PC-9 (cell line): ENCODE data around the gene TMEM51. TPM values are rescaled to one million over a fixed set of nuclear protein-coding genes. Genes with fewer than 3 reads are reported as not detected.
A peak's percentile ranks its signal among the peaks of the same experiment; 100 is the strongest.

Experiments used
- BruUV-seq: library from RNA; stranded (reverse); fragments of 400-500 nt; replicated peaks from 2 replicates; lab custom pipeline; 2021; lab: Mats Ljungman, UMichigan
- CTCF ChIA-PET: fragments of 300-600 bp; sonication (Branson Sonifier 250); formaldehyde crosslinking; loops from one replicate; lab custom pipeline; 2022; ENCODE audit warnings: antibody characterized with exemption; lab: Charles Lee
- POLR2A ChIA-PET: fragments of 300-600 bp; sonication (Branson Sonifier 250); formaldehyde crosslinking; loops from one replicate; lab custom pipeline; 2022; ENCODE audit warnings: antibody characterized with exemption; ENCODE audit not compliant: unreplicated experiment; lab: Charles Lee
- DNase-seq, 2 experiments: peaks; one replicate each; pipeline versions ENCODE4 v3.0.0 to v3.0.0-alpha.2; 2015 to 2022; ENCODE audit warnings: mixed read lengths in 1 of 2
- H2AFZ ChIP-seq: fragments of 200-600 bp; sonication (generic); 2 replicates; pipeline ENCODE4 v1.8.1; 2017; ENCODE audit warnings: antibody characterized with exemption
- H3F3A ChIP-seq: fragments of 200-600 bp; sonication (generic); 2 replicates; pipeline ENCODE4 v1.8.1; 2017; ENCODE audit warnings: antibody characterized with exemption, mild to moderate bottlenecking, low read depth; ENCODE audit not compliant: insufficient read depth
- H3K27ac ChIP-seq: fragments of 200-600 bp; sonication (generic); 2 replicates; pipeline ENCODE4 v1.6.1; 2016; ENCODE audit warnings: mixed run types
- H3K27me3 ChIP-seq: fragments of 200-600 bp; sonication (generic); 2 replicates; pipeline ENCODE4 v1.6.1; 2016; ENCODE audit warnings: low read depth, mixed run types; ENCODE audit not compliant: insufficient read depth
- H3K36me3 ChIP-seq: fragments of 200-600 bp; sonication (generic); 2 replicates; pipeline ENCODE4 v1.6.1; 2016; ENCODE audit warnings: low read depth, mixed run types
- H3K4me1 ChIP-seq: fragments of 200-600 bp; sonication (generic); replicated peaks from 2 replicates; pipeline ENCODE4 v1.6.1; 2016; ENCODE audit warnings: mixed run types; ENCODE audit not compliant: insufficient read depth
- H3K4me2 ChIP-seq: fragments of 200-600 bp; sonication (generic); 2 replicates; pipeline ENCODE4 v1.6.1; 2017; ENCODE audit warnings: mixed run types
- H3K4me3 ChIP-seq: fragments of 200-600 bp; sonication (generic); 2 replicates; pipeline ENCODE4 v1.6.1; 2016; ENCODE audit warnings: mixed run types
- H3K79me2 ChIP-seq: fragments of 200-600 bp; sonication (generic); 2 replicates; pipeline ENCODE4 v1.6.1; 2017; ENCODE audit warnings: low read depth, mixed run types
- H3K9me2 ChIP-seq: fragments of 200-600 bp; sonication (generic); 2 replicates; pipeline ENCODE4 v1.8.1; 2017; ENCODE audit warnings: mild to moderate bottlenecking; ENCODE audit not compliant: insufficient read depth
- H3K9me3 ChIP-seq: fragments of 200-600 bp; sonication (generic); 2 replicates; pipeline ENCODE4 v1.8.1; 2016; ENCODE audit warnings: low read depth; ENCODE audit not compliant: insufficient read depth
- H4K20me1 ChIP-seq: fragments of 200-600 bp; sonication (generic); 2 replicates; pipeline ENCODE4 v1.8.1; 2017; ENCODE audit not compliant: insufficient read depth
- CTCF ChIP-seq: fragments of 200-600 bp; sonication (generic); conservative IDR thresholded peaks from 2 replicates; pipeline ENCODE4 v1.6.1; 2017; ENCODE audit warnings: mixed run types, antibody characterized with exemption, mild to moderate bottlenecking, moderate library complexity
- EZH2 ChIP-seq: fragments of 200-600 bp; sonication (generic); IDR thresholded peaks from 2 replicates; pipeline ENCODE4 v1.8.0; 2017; ENCODE audit warnings: antibody characterized with exemption, low read depth
- intact Hi-C: fragments of 100-400 bp; cut with micrococcal nuclease; formaldehyde crosslinking; loops from one replicate; pipeline ENCODE4 v1.10.0; 2022; ENCODE audit not compliant: unreplicated experiment
- total RNA-seq: library from RNA; stranded (reverse); gene quantifications from 2 replicates; pipeline ENCODE4 v1.2.3, GENCODE V29; 2021

Gene TMEM51
- total RNA-seq, 1 experiment from 2014 or later = 11.7 TPM

DNA sequence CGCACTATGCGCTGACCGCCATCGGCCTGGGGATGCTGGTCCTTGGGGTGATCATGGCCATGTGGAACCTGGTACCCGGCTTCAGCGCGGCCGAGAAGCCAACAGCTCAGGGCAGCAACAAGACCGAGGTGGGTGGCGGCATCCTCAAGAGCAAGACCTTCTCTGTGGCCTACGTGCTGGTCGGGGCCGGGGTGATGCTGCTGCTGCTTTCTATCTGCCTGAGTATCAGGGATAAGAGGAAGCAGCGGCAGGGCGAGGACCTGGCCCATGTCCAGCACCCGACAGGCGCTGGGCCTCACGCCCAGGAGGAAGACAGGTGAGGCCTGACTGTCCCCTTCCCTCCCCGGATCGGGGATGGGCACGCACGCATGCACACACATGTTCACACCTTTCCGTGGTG is 61.6 kb downstream of the TMEM51 start:
- H3K9me2 ChIP-seq = no peaks in the 10 kb centered on the region
- peaks cover 19% of the 10 kb centered on the region for H3K4me1 ChIP-seq
- no peaks in the 10 kb centered on the region for H4K20me1 ChIP-seq
- POLR2A ChIA-PET = no interaction called here
- peaks cover 17% of the 10 kb centered on the region; the same call in 1 of the 2 replicates for H3F3A ChIP-seq
- no peak overlapping the region for H3K4me3 ChIP-seq
- H3K27ac ChIP-seq = no peak overlapping the region
- no peak overlapping the region for H2AFZ ChIP-seq
- H3K4me2 ChIP-seq = no peak overlapping the region
- no peak for DNase-seq
- H3K36me3 ChIP-seq = no peaks in the 10 kb centered on the region
- intact Hi-C loops = loop anchor here (5.0 kb wide), 1 partner anchor 207 kb away; no protein-coding TSS in a partner anchor
- TF ChIP-seq EZH2 = no peak
- H3K79me2 ChIP-seq = no peaks in the 10 kb centered on the region
- no TSS peak for BruUV-seq
- H3K27me3 ChIP-seq = no peaks in the 10 kb centered on the region
- no peaks in the 10 kb centered on the region for H3K9me3 ChIP-seq
- CTCF ChIA-PET = no interaction called here

- peak overlapping the region; percentile 63 for H3K27ac ChIP-seq
- H3K4me1 ChIP-seq = peaks cover 28% of the 10 kb centered on the region
- TF ChIP-seq EZH2 = no peak
- no peak for TF ChIP-seq CTCF
- H3K36me3 ChIP-seq = no peaks in the 10 kb centered on the region
- ChIA-PET POLR2A (no interaction called here), CTCF (no interaction called here)
- intact Hi-C loops = loop anchor here (1.0 to 5.0 kb wide), 2 partner anchors 17 to 205 kb away; no protein-coding TSS in a partner anchor
- no peaks in the 10 kb centered on the region for H4K20me1 ChIP-seq
- no peaks in the 10 kb centered on the region for H3K9me3 ChIP-seq
- H3K4me3 ChIP-seq = no peak overlapping the region
- H3F3A ChIP-seq = peaks cover 25% of the 10 kb centered on the region; the same call in 1 of the 2 replicates
- H3K79me2 ChIP-seq = no peaks in the 10 kb centered on the region
- H3K27me3 ChIP-seq = no peaks in the 10 kb centered on the region
- H2AFZ ChIP-seq = no peak overlapping the region
- no peaks in the 10 kb centered on the region for H3K9me2 ChIP-seq
- BruUV-seq = no TSS peak
- no peak overlapping the region for H3K4me2 ChIP-seq
- DNase-seq = no peak
These were observed 64.1 kb downstream of the TMEM51 start for GRCh38 chr1:15217654-15218053.

- H3K27ac ChIP-seq = peak overlapping the region; percentile 63
- peak overlapping the region; percentile 31; the same call in 1 of the 2 replicates for H3K4me2 ChIP-seq
- BruUV-seq = no TSS peak
- H3K9me2 ChIP-seq = no peaks in the 10 kb centered on the region
- H3K4me1 ChIP-seq = peaks cover 30% of the 10 kb centered on the region
- ChIA-PET CTCF (no interaction called here), POLR2A (interaction anchor here (0.6 to 0.7 kb wide), 2 partner anchors 50 to 79 kb away, joined by 7 to 8 read pairs; no protein-coding TSS in a partner anchor)
- H2AFZ ChIP-seq = no peak overlapping the region
- peaks cover 25% of the 10 kb centered on the region; the same call in 1 of the 2 replicates for H3F3A ChIP-seq
- no peaks in the 10 kb centered on the region for H3K9me3 ChIP-seq
- intact Hi-C loops = loop anchor here (1.0 to 5.0 kb wide), 2 partner anchors 18 to 204 kb away; no protein-coding TSS in a partner anchor
- TF ChIP-seq CTCF = no peak
- TF ChIP-seq EZH2 = no peak
- no peaks in the 10 kb centered on the region for H4K20me1 ChIP-seq
- no peak overlapping the region for H3K4me3 ChIP-seq
- no peaks in the 10 kb centered on the region for H3K79me2 ChIP-seq
- no peaks in the 10 kb centered on the region for H3K27me3 ChIP-seq
- no peaks in the 10 kb centered on the region for H3K36me3 ChIP-seq
- DNase-seq = peak; percentile 68 to 86
These were observed 65.0 kb downstream of the TMEM51 start for GRCh38 chr1:15218287-15219279.
